WTC11 (cell line): ENCODE measurements around the gene FAM193A. TPM values are rescaled to one million over a fixed set of nuclear protein-coding genes. Genes with fewer than 3 reads are reported as not detected.
"Not testable (repeated sequence)": the region's sequence is repeated elsewhere in the genome, so short reads cannot be mapped to it uniquely, and the experiment has no call there.

ENCODE experiments used
- ATAC-seq: fragments of 200-7000 bp; cut with Tn5 transposase; 2 replicates; pipeline ENCODE4 v1.10.0; 2021; ENCODE audit warnings: mild to moderate bottlenecking, moderate library complexity
- CTCF ChIA-PET: fragments of 300-600 bp; sonication (Branson Sonifier 250); formaldehyde crosslinking; loops from one replicate; lab custom pipeline; 2021; ENCODE audit warnings: antibody characterized with exemption; lab: Charles Lee
- POLR2A ChIA-PET: fragments of 350-600 bp; sonication (Branson Sonifier 250); formaldehyde crosslinking; loops from one replicate; lab custom pipeline; 2021; ENCODE audit warnings: antibody characterized with exemption; lab: Charles Lee
- DNase-seq: peaks from one replicate; pipeline ENCODE4 v3.0.0; 2021; ENCODE audit warnings: low spot score
- H3K27ac Mint-ChIP-seq: 2 replicates; pipeline ENCODE4 v1.8.0; 2021; ENCODE audit warnings: mixed read lengths
- H3K27me3 Mint-ChIP-seq: 2 replicates; pipeline ENCODE4 v1.8.0; 2021; ENCODE audit warnings: low read depth, mild to moderate bottlenecking, moderate library complexity, mixed read lengths
- H3K36me3 Mint-ChIP-seq: 2 replicates; pipeline ENCODE4 v1.8.0; 2021; ENCODE audit warnings: mixed read lengths
- H3K4me1 Mint-ChIP-seq: 2 replicates; pipeline ENCODE4 v1.8.0; 2022; ENCODE audit warnings: mixed read lengths
- H3K4me3 Mint-ChIP-seq: 2 replicates; pipeline ENCODE4 v1.8.0; 2021; ENCODE audit warnings: mild to moderate bottlenecking, moderate library complexity, mixed read lengths
- H3K9me3 Mint-ChIP-seq: 2 replicates; pipeline ENCODE4 v1.8.0; 2021; ENCODE audit warnings: mixed read lengths
- ATF2 ChIP-seq: sonication (generic); formaldehyde crosslinking; IDR thresholded peaks from 2 replicates; pipeline ENCODE4 v1.8.1; 2022; ENCODE audit warnings: low read depth, missing genetic modification reagents, borderline replicate concordance
- ATF6 ChIP-seq: sonication (generic); formaldehyde crosslinking; IDR thresholded peaks from 2 replicates; pipeline ENCODE4 v1.8.1; 2023; ENCODE audit warnings: mild to moderate bottlenecking, missing genetic modification reagents
- CBFB ChIP-seq: sonication (generic); formaldehyde crosslinking; IDR thresholded peaks from 2 replicates; pipeline ENCODE4 v1.8.1; 2022; ENCODE audit warnings: mild to moderate bottlenecking, low read depth, missing genetic modification reagents
- CREM ChIP-seq: sonication (generic); formaldehyde crosslinking; IDR thresholded peaks from 2 replicates; pipeline ENCODE4 v1.8.1; 2022; ENCODE audit warnings: mild to moderate bottlenecking, missing genetic modification reagents, moderate library complexity
- CTCF ChIP-seq: fragments of 200-600 bp; IDR thresholded peaks from 2 replicates; pipeline ENCODE4 v1.8.0; 2022; ENCODE audit warnings: antibody characterized with exemption
- E2F4 ChIP-seq: sonication (generic); formaldehyde crosslinking; IDR thresholded peaks from 2 replicates; pipeline ENCODE4 v1.8.1; 2022; ENCODE audit warnings: low read depth, mild to moderate bottlenecking, moderate library complexity, missing genetic modification reagents, borderline replicate concordance
- ESRRA ChIP-seq: sonication (generic); formaldehyde crosslinking; IDR thresholded peaks from 2 replicates; pipeline ENCODE4 v1.8.1; 2022; ENCODE audit warnings: mild to moderate bottlenecking, missing genetic modification reagents, borderline replicate concordance
- ETV6 ChIP-seq: sonication (generic); formaldehyde crosslinking; IDR thresholded peaks from 2 replicates; pipeline ENCODE4 v1.8.1; 2022; ENCODE audit warnings: mild to moderate bottlenecking, missing genetic modification reagents
- FOXK1 ChIP-seq: sonication (generic); formaldehyde crosslinking; IDR thresholded peaks from 2 replicates; pipeline ENCODE4 v1.8.0; 2022; ENCODE audit warnings: mild to moderate bottlenecking, moderate library complexity, missing genetic modification reagents
- GTF2I ChIP-seq: fragments of 250-450 bp; sonication (Bioruptor Pico); conservative IDR thresholded peaks from 2 replicates; pipeline ENCODE4 v1.4.0; 2021; ENCODE audit warnings: mild to moderate bottlenecking
- HMGA2 ChIP-seq: fragments of 250-450 bp; sonication (Bioruptor Pico); IDR thresholded peaks from 2 replicates; pipeline ENCODE4 v1.4.0; 2021; ENCODE audit warnings: mild to moderate bottlenecking, moderate library complexity
- MLX ChIP-seq: sonication (generic); formaldehyde crosslinking; IDR thresholded peaks from 2 replicates; pipeline ENCODE4 v1.8.1; 2023; ENCODE audit warnings: mild to moderate bottlenecking, missing genetic modification reagents, moderate library complexity
- NFYB ChIP-seq: sonication (generic); formaldehyde crosslinking; conservative IDR thresholded peaks from 2 replicates; pipeline ENCODE4 v1.8.0; 2022; ENCODE audit warnings: low read depth, missing genetic modification reagents
- SP1 ChIP-seq: sonication (generic); formaldehyde crosslinking; conservative IDR thresholded peaks from 2 replicates; pipeline ENCODE4 v1.8.1; 2022; ENCODE audit warnings: missing genetic modification reagents
- TEAD1 ChIP-seq: sonication (generic); formaldehyde crosslinking; IDR thresholded peaks from 2 replicates; pipeline ENCODE4 v1.8.0; 2022; ENCODE audit warnings: mild to moderate bottlenecking, missing genetic modification reagents
- ZBTB43 ChIP-seq: sonication (generic); formaldehyde crosslinking; IDR thresholded peaks from 2 replicates; pipeline ENCODE4 v1.8.1; 2023; ENCODE audit warnings: mild to moderate bottlenecking, missing genetic modification reagents
- ZNF138 ChIP-seq: sonication (generic); formaldehyde crosslinking; conservative IDR thresholded peaks from 2 replicates; pipeline ENCODE4 v1.8.1; 2022; ENCODE audit warnings: mild to moderate bottlenecking, moderate library complexity, missing genetic modification reagents
- ZNF232 ChIP-seq: sonication (generic); formaldehyde crosslinking; IDR thresholded peaks from 2 replicates; pipeline ENCODE4 v1.8.0; 2022; ENCODE audit warnings: mild to moderate bottlenecking, missing genetic modification reagents
- ZNF416 ChIP-seq: fragments of 250-450 bp; sonication (Bioruptor Pico); IDR thresholded peaks from 2 replicates; pipeline ENCODE4 v1.9.0; 2021; ENCODE audit warnings: mild to moderate bottlenecking, inconsistent platforms
- ZNF425 ChIP-seq: fragments of 250-450 bp; sonication (Bioruptor Pico); conservative IDR thresholded peaks from 2 replicates; pipeline ENCODE4 v1.9.0; 2021; ENCODE audit warnings: mild to moderate bottlenecking
- total RNA-seq: library from RNA; stranded (reverse); gene quantifications from 3 replicates; pipeline ENCODE4 v1.2.3, GENCODE V29; 2021

FAM193A gene
- total RNA-seq, 1 experiment from 2014 or later, result 28.1 TPM

GRCh38 chr4:2615821-2616220 is 79.4 kb downstream of the FAM193A start (continued):
- TF ChIP-seq ZNF425 (CRISPR knock-in tag), result no peak
- TF ChIP-seq CBFB (CRISPR knock-in tag), result no peak
- no peak for TF ChIP-seq ZNF138 (CRISPR knock-in tag)

GRCh38 chr4:2617955-2618354 is 81.5 kb downstream of the FAM193A start:
- CTCF ChIA-PET, result no interaction called here
- peak overlapping the region; percentile 81; the same call in 1 of the 2 replicates for H3K27ac Mint-ChIP-seq

GRCh38 chr4:2618729-2619128 is 82.3 kb downstream of the FAM193A start:
- H3K4me3 Mint-ChIP-seq, CTCF ChIA-PET, H3K36me3 Mint-ChIP-seq, POLR2A ChIA-PET, DNase-seq, H3K9me3 Mint-ChIP-seq, H3K27me3 Mint-ChIP-seq, H3K27ac Mint-ChIP-seq, ATAC-seq: not testable (repeated sequence)
- H3K4me1 Mint-ChIP-seq, result peaks cover 49% of the 10 kb centered on the region

More at GRCh38 chr4:2617955-2618354, 81.5 kb downstream of the FAM193A start:
- DNase-seq (no peak), ATAC-seq (no peak)
- H3K4me3 Mint-ChIP-seq, result no peak overlapping the region
- no peak for TF ChIP-seq HMGA2
- TF ChIP-seq ATF6 (CRISPR knock-in tag), result no peak
- no peak for TF ChIP-seq ZNF232
- TF ChIP-seq GTF2I (CRISPR knock-in tag), result no peak
- TF ChIP-seq ESRRA (CRISPR knock-in tag), result no peak
- no peak for TF ChIP-seq ZBTB43
- no peak for TF ChIP-seq NFYB
- TF ChIP-seq FOXK1, result no peak
- no peak for TF ChIP-seq TEAD1
- no peak for TF ChIP-seq E2F4 (CRISPR knock-in tag)
- no peak for TF ChIP-seq ETV6
- TF ChIP-seq CREM (CRISPR knock-in tag), result no peak
- TF ChIP-seq ZNF416 (CRISPR knock-in tag), result no peak
- TF ChIP-seq MLX (CRISPR knock-in tag), result no peak
- TF ChIP-seq ATF2, result no peak
- no peak for TF ChIP-seq SP1 (CRISPR knock-in tag)
- no peak for TF ChIP-seq CTCF
- TF ChIP-seq, all 79 proteins: peak for 0
- Mint-ChIP-seq H3K9me3 (no peaks in the 10 kb centered on the region), H3K36me3 (peaks cover 7% of the 10 kb centered on the region; the same call in 1 of the 2 replicates), H3K4me1 (peaks cover 44% of the 10 kb centered on the region), H3K27me3 (no peaks in the 10 kb centered on the region)
- POLR2A ChIA-PET, result no interaction called here
